Spinal cord (tissue), 10 donors: ENCODE data around the gene TOB2. TPM values are rescaled to one million over a fixed set of nuclear protein-coding genes. Genes with fewer than 3 reads are reported as not detected.
A peak's percentile ranks its signal among the peaks of the same experiment; 100 is the strongest.
"Not testable (repeated sequence)": the region's sequence is repeated elsewhere in the genome, so short reads cannot be mapped to it uniquely, and the experiment has no call there.

Source experiments
- DNase-seq, 6 donors: peaks; one replicate each; pipeline versions ENCODE4 v3.0.0 to v3.0.0-alpha.2; 2013 to 2015; ENCODE audit warnings: low spot score in 6 of 6, low read depth in 4 of 6
- H3K27ac ChIP-seq: one replicate; pipeline ENCODE4 v1.5.1; 2013; ENCODE audit warnings: low read depth, low read length, control low read depth
- H3K27me3 ChIP-seq: one replicate; pipeline ENCODE4 v1.6.1; 2013; ENCODE audit warnings: low read length; ENCODE audit not compliant: control insufficient read depth, insufficient read depth
- H3K36me3 ChIP-seq: one replicate; pipeline ENCODE4 v1.6.1; 2013; ENCODE audit warnings: low read length; ENCODE audit not compliant: control insufficient read depth, insufficient read depth
- H3K4me1 ChIP-seq: one replicate; pipeline ENCODE4 v1.6.1; 2013; ENCODE audit warnings: low read length; ENCODE audit not compliant: control insufficient read depth, insufficient read depth
- H3K4me3 ChIP-seq: one replicate; pipeline ENCODE4 v1.5.1; 2013; ENCODE audit warnings: low read depth, low read length, control low read depth
- H3K9me3 ChIP-seq: one replicate; pipeline ENCODE4 v1.6.1; 2013; ENCODE audit warnings: low read length; ENCODE audit not compliant: control insufficient read depth, insufficient read depth
- WGBS: methylation state at CpG from one replicate; pipeline ENCODE4 v1.1.5; 2013; ENCODE audit warnings: missing lambda C conversion rate; ENCODE audit not compliant: insufficient coverage; 5-methylcytosine and 5-hydroxymethylcytosine counted together
- polyA plus RNA-seq, 2 donors: library from polyadenylated mRNA; unstranded; fragments of 120-200 nt; gene quantifications; one replicate each; pipeline ENCODE4 v1.2.1, GENCODE V29; 2013; ENCODE audit not compliant: insufficient read length in 2 of 2
- total RNA-seq, 2 donors: library from RNA; depleted of rRNA in 1 of 2; stranded (reverse); fragments of 120-200 nt in 1 of 2; fragments of >200 nt in 1 of 2; gene quantifications; one replicate each; pipeline versions ENCODE4 v1.2.3 to v1.2.4, GENCODE V29; 2013 to 2014
- donor health status: healthy.

The TOB2 gene
- total and polyA plus RNA-seq, 4 donors: 17.1 to 45.5 (median 38.9) TPM

DNA sequence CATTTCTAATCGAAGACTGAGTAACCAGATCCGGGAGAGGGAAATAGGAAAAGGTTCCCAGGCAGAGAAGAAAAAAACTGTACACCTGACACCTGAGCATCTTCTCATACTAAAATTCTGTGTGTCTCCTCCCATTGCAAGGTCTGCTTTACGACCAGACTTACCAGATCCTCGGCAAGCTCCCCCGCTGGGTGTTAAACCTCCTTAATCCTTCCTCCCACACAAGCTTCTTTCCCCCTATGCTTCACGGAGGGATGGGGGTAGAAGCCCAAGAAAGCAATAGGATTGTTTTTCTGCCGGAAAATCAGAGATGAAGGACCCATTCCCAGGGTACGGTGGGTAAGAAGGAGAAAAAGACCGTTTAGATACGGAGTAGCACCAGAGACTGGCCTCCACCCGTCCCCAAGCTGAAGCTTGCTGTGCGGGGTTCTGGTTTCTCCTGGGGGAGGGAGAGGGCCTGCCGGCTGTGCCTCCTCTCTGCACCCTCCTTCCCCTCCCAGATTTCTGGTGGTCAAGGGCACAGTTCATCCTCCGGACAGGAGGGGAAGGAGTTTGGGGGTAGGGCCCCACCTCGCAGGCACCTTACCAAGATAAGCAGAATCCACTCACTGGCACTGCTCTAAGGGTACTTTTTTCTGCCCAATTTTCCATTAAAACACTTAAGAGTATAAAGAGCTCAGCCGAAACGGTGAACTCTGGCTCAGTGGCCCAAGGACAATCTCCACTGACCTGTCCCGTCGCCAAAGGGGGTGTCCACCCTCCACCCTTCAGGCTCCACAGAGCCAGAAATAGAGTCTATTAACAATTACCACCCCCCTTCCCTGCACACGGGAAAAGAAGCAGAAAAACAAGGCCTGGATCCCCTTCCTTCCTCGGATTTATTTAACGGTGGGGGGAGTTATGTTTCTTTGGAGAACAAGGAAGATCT, 1.2 kb downstream of the TOB2 start:
- H3K27me3 ChIP-seq: no peaks in the 10 kb centered on the region
- no peaks in the 10 kb centered on the region for H3K9me3 ChIP-seq
- peaks cover 13% of the 10 kb centered on the region for H3K4me1 ChIP-seq
- peak in 3 of 6 donors; percentile 42 to 51 (median 44) for DNase-seq
- H3K36me3 ChIP-seq: peaks cover 27% of the 10 kb centered on the region
- under 1% methylated on average over 10 of the region's 22 CpGs for WGBS
- peak overlapping the region; percentile 99 for H3K4me3 ChIP-seq
- peak overlapping the region; percentile 100 for H3K27ac ChIP-seq

DNA sequence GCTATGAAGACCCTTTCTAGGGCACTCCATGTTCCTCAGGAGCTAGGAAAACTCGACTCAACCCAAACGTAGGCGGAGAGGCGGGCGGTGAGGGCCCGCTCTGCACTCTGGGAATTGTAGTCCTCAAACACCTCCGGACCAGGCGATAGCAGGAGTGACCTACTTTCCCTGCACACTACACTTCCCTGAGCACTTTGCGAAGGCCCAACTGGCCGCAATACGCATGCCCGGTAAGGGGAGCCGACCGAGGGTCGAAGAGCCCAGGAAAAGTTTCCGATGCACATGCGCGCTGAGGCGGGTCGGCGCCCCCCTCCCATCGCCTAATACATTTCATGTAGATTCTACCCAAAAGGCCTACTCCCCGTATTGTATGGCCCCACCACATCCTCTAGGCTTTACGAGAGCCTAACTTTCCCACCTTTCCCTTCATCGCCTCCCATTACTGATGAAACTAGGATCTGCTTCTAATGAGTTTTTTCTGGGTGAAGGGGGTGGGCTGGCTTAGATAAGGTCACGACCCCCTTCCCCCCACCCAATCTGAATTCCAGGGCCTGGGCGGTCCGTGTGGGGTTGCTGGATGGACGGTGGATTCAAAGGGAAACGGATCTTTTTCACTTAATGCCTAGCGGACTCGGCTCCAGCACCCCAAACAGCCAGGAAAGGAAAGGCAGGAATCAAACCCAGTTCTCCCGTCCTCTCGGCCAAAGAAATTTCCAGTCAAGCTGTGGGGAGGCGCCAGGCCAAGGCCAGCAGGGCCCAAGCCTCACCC, 2.1 kb downstream of the TOB2 start:
- under 1% methylated on average over 23 of the region's 35 CpGs for WGBS
- H3K27ac ChIP-seq: peak overlapping the region; percentile 100
- peaks cover 14% of the 10 kb centered on the region for H3K4me1 ChIP-seq
- H3K27me3 ChIP-seq: no peaks in the 10 kb centered on the region
- DNase-seq: peak; percentile 90 to 99 (median 93)
- no peaks in the 10 kb centered on the region for H3K9me3 ChIP-seq
- H3K4me3 ChIP-seq: peak overlapping the region; percentile 99
- H3K36me3 ChIP-seq: peaks cover 35% of the 10 kb centered on the region

- DNase-seq: no peak
- WGBS: 13% methylated on average over 1 of the region's 2 CpGs
- Histone ChIP-seq H3K9me3 (no peaks in the 10 kb centered on the region), H3K27ac (no peak overlapping the region), H3K27me3 (no peaks in the 10 kb centered on the region), H3K4me3 (no peak overlapping the region), H3K4me1 (peaks cover 16% of the 10 kb centered on the region), H3K36me3 (peaks cover 49% of the 10 kb centered on the region)
Measured at GRCh38 chr22:41442240-41442792, 4.3 kb downstream of the TOB2 start.

- not testable (repeated sequence) for H3K9me3 ChIP-seq, H3K4me3 ChIP-seq, H3K27ac ChIP-seq, H3K27me3 ChIP-seq, DNase-seq
- H3K36me3 ChIP-seq: peaks cover 68% of the 10 kb centered on the region
- peaks cover 34% of the 10 kb centered on the region for H3K4me1 ChIP-seq
- WGBS: 89% methylated on average over 4 of the region's 5 CpGs
Measured at GRCh38 chr22:41440511-41440910, 6.1 kb downstream of the TOB2 start.

DNA sequence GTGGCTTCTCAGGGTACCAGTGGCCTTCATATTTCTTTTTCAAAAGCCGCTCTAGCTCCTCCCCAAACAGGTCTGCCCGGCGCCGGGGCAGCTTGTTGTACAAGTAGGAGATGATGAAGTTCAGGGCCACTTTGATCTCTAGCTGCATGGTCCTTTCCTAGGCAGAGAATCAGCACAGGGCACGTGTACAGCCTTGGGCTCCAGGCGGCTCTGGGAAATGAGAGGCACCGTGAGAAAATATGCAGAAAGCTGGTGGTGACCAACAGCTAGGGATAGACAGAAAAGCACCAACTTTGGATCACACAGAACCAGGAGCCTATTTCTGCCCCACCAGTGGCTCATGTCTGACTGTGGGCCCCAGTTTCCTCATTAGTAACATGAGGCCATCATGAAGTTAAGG, 9.4 kb downstream of the TOB2 start:
- no peaks in the 10 kb centered on the region for H3K27me3 ChIP-seq
- H3K4me1 ChIP-seq: peaks cover 35% of the 10 kb centered on the region
- no peaks in the 10 kb centered on the region for H3K9me3 ChIP-seq
- DNase-seq: no peak
- peaks cover 74% of the 10 kb centered on the region for H3K36me3 ChIP-seq
- no peak overlapping the region for H3K27ac ChIP-seq
- no peak overlapping the region for H3K4me3 ChIP-seq
- 85% methylated on average over 6 of the region's 7 CpGs for WGBS

DNA sequence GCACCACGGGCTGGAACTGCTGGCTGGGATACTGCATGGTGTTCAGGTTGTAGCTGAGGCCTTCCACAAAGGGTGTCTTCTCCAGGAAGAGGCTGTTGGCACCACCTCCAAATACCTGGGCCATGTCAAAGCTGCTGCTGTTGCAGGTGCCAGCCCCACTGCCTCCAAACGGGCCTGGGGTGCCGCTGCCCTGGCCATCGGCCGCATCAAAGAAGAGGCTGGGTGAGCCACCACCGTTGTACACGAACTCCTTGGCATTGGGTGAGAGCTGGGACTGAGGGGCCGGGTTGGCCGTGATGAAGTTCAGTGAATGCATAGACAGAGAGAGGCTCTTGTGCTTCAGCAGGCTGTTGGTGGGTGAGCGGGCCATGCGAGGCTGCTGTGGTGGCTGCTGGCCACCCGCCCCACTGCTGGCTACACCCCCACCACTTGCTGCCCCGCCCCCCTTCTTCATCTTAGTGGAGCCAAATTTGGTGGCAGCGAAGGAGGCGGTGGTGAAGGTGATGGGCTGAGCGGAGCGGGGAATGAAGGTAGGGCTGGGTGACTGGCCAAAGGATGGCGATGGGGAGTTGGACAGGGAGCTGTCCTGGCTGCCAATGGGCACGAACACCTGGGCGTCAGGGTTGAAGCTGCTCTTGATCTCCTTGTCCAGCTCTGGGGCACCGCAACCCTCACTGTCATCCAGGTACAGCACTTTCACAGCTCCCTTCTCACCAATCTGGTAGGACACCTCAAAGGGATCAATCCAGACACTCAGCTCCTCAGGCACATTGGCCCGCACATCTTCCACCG, 10.1 kb downstream of the TOB2 start:
- no peak overlapping the region for H3K4me3 ChIP-seq
- H3K9me3 ChIP-seq: no peaks in the 10 kb centered on the region
- H3K36me3 ChIP-seq: peaks cover 79% of the 10 kb centered on the region
- H3K4me1 ChIP-seq: peaks cover 35% of the 10 kb centered on the region
- H3K27me3 ChIP-seq: no peaks in the 10 kb centered on the region
- no peak for DNase-seq
- no peak overlapping the region for H3K27ac ChIP-seq
- 85% methylated on average over 18 of the region's 23 CpGs for WGBS

DNA sequence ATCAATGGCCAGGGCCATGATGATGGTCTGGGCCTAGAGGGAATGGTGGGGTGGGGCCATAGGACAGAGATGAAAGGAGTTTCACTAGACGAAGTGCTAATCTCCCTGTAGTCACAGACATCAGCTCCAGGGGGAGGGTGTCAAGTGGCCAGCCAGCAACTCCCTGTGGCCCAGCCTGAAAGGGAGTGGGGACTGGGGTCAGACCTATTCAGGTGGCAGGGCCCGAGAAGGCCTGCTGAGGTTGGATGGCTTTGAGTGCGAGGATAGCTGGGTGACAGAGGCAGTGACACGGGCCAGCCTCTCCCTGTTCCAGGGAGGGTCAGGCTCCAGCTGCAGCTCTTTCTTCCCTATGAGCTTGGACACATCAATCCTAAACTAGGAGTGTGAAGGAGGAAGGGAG, 11.0 kb downstream of the TOB2 start:
- peaks cover 35% of the 10 kb centered on the region for H3K4me1 ChIP-seq
- H3K27me3 ChIP-seq: no peaks in the 10 kb centered on the region
- no peaks in the 10 kb centered on the region for H3K9me3 ChIP-seq
- no peak overlapping the region for H3K4me3 ChIP-seq
- WGBS: 77% methylated on average over 3 of the region's 4 CpGs
- no peak for DNase-seq
- no peak overlapping the region for H3K27ac ChIP-seq
- H3K36me3 ChIP-seq: peaks cover 81% of the 10 kb centered on the region

DNA sequence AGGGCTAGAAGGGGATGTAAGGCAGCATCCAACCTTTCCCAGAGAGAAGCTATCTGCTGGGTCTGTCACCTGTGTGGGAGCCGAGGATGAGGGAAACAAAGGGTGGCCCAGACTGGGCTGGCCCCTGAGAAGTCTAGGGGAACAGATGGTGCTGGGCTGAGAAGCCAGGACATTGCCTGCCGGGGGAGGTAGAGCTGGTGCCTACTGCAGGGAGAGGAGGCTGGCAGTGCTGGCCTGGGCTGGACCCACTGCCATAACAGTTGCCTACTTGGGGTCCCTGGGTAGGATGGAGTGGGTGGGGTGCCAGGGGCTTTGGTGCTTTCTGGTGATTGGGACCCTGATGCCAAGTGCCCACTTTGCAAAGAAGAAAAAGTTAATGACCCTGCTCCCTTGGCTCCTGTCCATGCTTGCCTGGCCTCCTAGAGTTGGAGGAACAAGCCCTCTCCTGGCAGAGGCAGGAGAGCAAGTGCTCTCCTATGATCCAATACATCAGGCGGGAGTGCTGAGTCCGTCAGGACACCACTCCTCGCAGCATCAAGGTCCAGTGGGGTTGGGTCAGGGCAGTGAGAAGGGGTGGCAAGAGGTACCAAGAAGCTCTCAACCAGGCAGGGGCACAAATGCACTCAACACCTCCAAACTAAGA, 12.1 kb downstream of the TOB2 start:
- H3K27me3 ChIP-seq, H3K9me3 ChIP-seq, DNase-seq, H3K4me3 ChIP-seq, H3K27ac ChIP-seq: not testable (repeated sequence)
- Histone ChIP-seq H3K4me1 (peaks cover 42% of the 10 kb centered on the region), H3K36me3 (peaks cover 72% of the 10 kb centered on the region)
- WGBS: 84% methylated on average over 2 of the region's 5 CpGs

GRCh38 chr22:41433480-41433879, 13.1 kb downstream of the TOB2 start:
- not testable (repeated sequence) for H3K27me3 ChIP-seq, H3K9me3 ChIP-seq, DNase-seq, H3K4me3 ChIP-seq, H3K27ac ChIP-seq
- H3K4me1 ChIP-seq: peaks cover 46% of the 10 kb centered on the region
- peaks cover 71% of the 10 kb centered on the region for H3K36me3 ChIP-seq
- no CpG with 5 or more reads among the region's 1 CpG for WGBS
